ENCODE results near the gene ZFYVE9. TPM values are rescaled to one million over a fixed set of nuclear protein-coding genes. Genes with fewer than 3 reads are reported as not detected.

The ZFYVE9 gene
- polyA plus RNA-seq, 3 donors: 0.09 TPM; not detected in 2

- DNase-seq: no peak
- Mint-ChIP-seq H3K27ac (no peak overlapping the region), H3K27me3 (ENCODE audit: low read depth in 3 of 3) (no peaks in the 10 kb centered on the region), H3K9me3 (no peaks in the 10 kb centered on the region), H3K4me3 (no peak overlapping the region), H3K4me1 (no peaks in the 10 kb centered on the region), H3K36me3 (no peaks in the 10 kb centered on the region)
- H3K79me2 ChIP-seq (ENCODE audit: insufficient read depth, low read length): no peaks in the 10 kb centered on the region
- TF ChIP-seq CTCF (IDR thresholded peaks at IDR 0.05): no peak
- no peak overlapping the region for H2AFZ ChIP-seq (ENCODE audit: insufficient read depth, low read depth, low read length, poor library complexity, severe bottlenecking)
- intact Hi-C loops (cut with micrococcal nuclease): no loop called here
- H3K4me2 ChIP-seq (replicated peaks; ENCODE audit: extremely low read depth, low read length, poor library complexity, severe bottlenecking): no peak overlapping the region
- no peak overlapping the region for H3K9ac ChIP-seq (ENCODE audit: insufficient read depth, low read length, poor library complexity, severe bottlenecking)
- H4K20me1 ChIP-seq (ENCODE audit: insufficient read depth, low read length): no peaks in the 10 kb centered on the region
- no peaks in the 10 kb centered on the region for H3K36me3 ChIP-seq (replicated peaks in 1 of 2; ENCODE audit: control insufficient read depth in 1 of 2, insufficient read depth in 2 of 2, low read length in 2 of 2)
- H3K4me3 ChIP-seq (replicated peaks in 1 of 3; ENCODE audit: low read depth in 2 of 3, low read length in 3 of 3): no peak overlapping the region
- no peaks in the 10 kb centered on the region for H3K9me3 ChIP-seq (replicated peaks in 1 of 2; ENCODE audit: control insufficient read depth in 1 of 2, insufficient read depth in 1 of 2, low read length in 2 of 2)
- H3K27ac ChIP-seq (ENCODE audit: low read depth in 1 of 2, low read length in 2 of 2): no peak overlapping the region
- H3K27me3 ChIP-seq (ENCODE audit: control insufficient read depth in 2 of 2, insufficient read depth in 2 of 2, low read length in 2 of 2): no peaks in the 10 kb centered on the region
- 100% methylated on average over 1 of the region's 2 CpGs for WGBS (ENCODE audit: insufficient coverage)
- H3K4me1 ChIP-seq (ENCODE audit: control insufficient read depth in 1 of 2, insufficient read depth in 2 of 2, low read length in 2 of 2): no peaks in the 10 kb centered on the region
Measured at GRCh38 chr1:52337439-52337838, 195.6 kb downstream of the ZFYVE9 start.

GRCh38 chr1:52341655-52342260 lies 199.9 kb downstream of the ZFYVE9 start:
- H3K27me3 Mint-ChIP-seq (ENCODE audit: low read depth in 3 of 3): peaks cover 0 to 2% (median 2%) of the 10 kb centered on the region in 3 donors
- Histone ChIP-seq H3K9me3 (replicated peaks in 1 of 2; ENCODE audit: control insufficient read depth in 1 of 2, insufficient read depth in 1 of 2, low read length in 2 of 2) (no peaks in the 10 kb centered on the region), H3K27ac (ENCODE audit: low read depth in 1 of 2, low read length in 2 of 2) (no peak overlapping the region), H4K20me1 (ENCODE audit: insufficient read depth, low read length) (no peaks in the 10 kb centered on the region), H3K79me2 (ENCODE audit: insufficient read depth, low read length) (no peaks in the 10 kb centered on the region), H3K9ac (ENCODE audit: insufficient read depth, low read length, poor library complexity, severe bottlenecking) (no peak overlapping the region), H3K4me1 (ENCODE audit: control insufficient read depth in 1 of 2, insufficient read depth in 2 of 2, low read length in 2 of 2) (no peaks in the 10 kb centered on the region), H2AFZ (ENCODE audit: insufficient read depth, low read depth, low read length, poor library complexity, severe bottlenecking) (no peak overlapping the region), H3K4me2 (replicated peaks; ENCODE audit: extremely low read depth, low read length, poor library complexity, severe bottlenecking) (no peak overlapping the region), H3K36me3 (replicated peaks in 1 of 2; ENCODE audit: control insufficient read depth in 1 of 2, insufficient read depth in 2 of 2, low read length in 2 of 2) (no peaks in the 10 kb centered on the region), H3K4me3 (replicated peaks in 1 of 3; ENCODE audit: low read depth in 2 of 3, low read length in 3 of 3) (no peak overlapping the region), H3K27me3 (ENCODE audit: control insufficient read depth in 2 of 2, insufficient read depth in 2 of 2, low read length in 2 of 2) (no peaks in the 10 kb centered on the region)
- no peaks in the 10 kb centered on the region for H3K9me3 Mint-ChIP-seq
- H3K36me3 Mint-ChIP-seq: no peaks in the 10 kb centered on the region
- DNase-seq: no peak
- H3K4me3 Mint-ChIP-seq: no peak overlapping the region
- no peak overlapping the region for H3K27ac Mint-ChIP-seq
- no peak for TF ChIP-seq CTCF (IDR thresholded peaks at IDR 0.05)
- 100% methylated on average over 2 of the region's 7 CpGs for WGBS (ENCODE audit: insufficient coverage)
- H3K4me1 Mint-ChIP-seq: no peaks in the 10 kb centered on the region
- intact Hi-C loops (cut with micrococcal nuclease): no loop called here
